Kidney (tissue), 14 donors: ENCODE measurements around the gene PCNA. TPM values are rescaled to one million over a fixed set of nuclear protein-coding genes. Genes with fewer than 3 reads are reported as not detected.

ENCODE experiments used
- DNase-seq, 5 donors: peaks; one replicate each; pipeline ENCODE4 v3.0.0-alpha.2; 2013 to 2020
- FAIRE-seq: peaks from 2 replicates; lab custom pipeline; 2012; peaks lifted over from hg19 to GRCh38; lab: Jason Lieb, UNC
- H3K27ac ChIP-seq, 2 donors: one replicate each; pipeline ENCODE4 v1.7.0; 2013; ENCODE audit warnings: low read depth in 2 of 2, low read length in 2 of 2, inconsistent platforms in 1 of 2
- H3K27me3 ChIP-seq: one replicate; pipeline ENCODE4 v1.7.1; 2013; ENCODE audit warnings: low read length, inconsistent platforms; ENCODE audit not compliant: control insufficient read depth, insufficient read depth
- H3K36me3 ChIP-seq, 3 donors: one replicate each; pipeline versions ENCODE4 v1.7.0 to v1.7.1; 2013; ENCODE audit warnings: low read length in 3 of 3, control low read depth in 1 of 3, inconsistent platforms in 1 of 3; ENCODE audit not compliant: insufficient read depth in 3 of 3, control insufficient read depth in 2 of 3
- H3K4me1 ChIP-seq, 3 donors: one replicate each; pipeline versions ENCODE4 v1.7.0 to v1.7.1; 2013; ENCODE audit warnings: low read length in 3 of 3, inconsistent platforms in 1 of 3, low read depth in 1 of 3; ENCODE audit not compliant: control insufficient read depth in 2 of 3, insufficient read depth in 2 of 3
- H3K4me3 ChIP-seq, 3 donors: one replicate each; pipeline versions ENCODE4 v1.7.0 to v1.8.1; 2013; ENCODE audit warnings: low read length in 3 of 3, control low read depth in 1 of 3, inconsistent platforms in 1 of 3
- H3K9ac ChIP-seq, 3 donors: one replicate each; pipeline versions ENCODE4 v1.7.0 to v1.7.1; 2013; ENCODE audit warnings: low read length in 3 of 3, control low read depth in 1 of 3, inconsistent platforms in 1 of 3
- H3K9me3 ChIP-seq, 3 donors: one replicate each; pipeline versions ENCODE4 v1.7.0 to v1.7.1; 2013; ENCODE audit warnings: low read length in 3 of 3, control low read depth in 1 of 3, inconsistent platforms in 1 of 3; ENCODE audit not compliant: control insufficient read depth in 2 of 3, insufficient read depth in 1 of 3
- CTCF ChIP-seq: IDR thresholded peaks from 3 replicates; pipeline ENCODE4 v1.5.1; 2012; ENCODE audit warnings: mild to moderate bottlenecking, moderate library complexity, borderline replicate concordance; ENCODE audit not compliant: insufficient read depth; ENCODE audit errors: extremely low read depth
- intact Hi-C: fragments of 100-400 bp; cut with DNase I; formaldehyde crosslinking; loops from one replicate; pipeline ENCODE4 v1.11.1; 2022
- polyA plus RNA-seq: library from polyadenylated mRNA; stranded (reverse); fragments of 350-450 nt; fragmentation: Illumina TruSeq; extraction: RNeasy Lipid Tissue Mini Kit (QIAGEN cat#74804); gene quantifications from one replicate; pipeline ENCODE4 v1.2.3, GENCODE V29; 2014; ENCODE audit warnings: low read depth, low replicate concordance; ENCODE audit not compliant: insufficient read depth
- total RNA-seq: library from RNA; stranded (reverse); fragmentation: NEBNext Ultra II Directional; extraction: Animal tissue kit (Norgen Biotek cat#: 25700); gene quantifications from one replicate; pipeline ENCODE4 v1.2.1, GENCODE V29; 2021
- donor health status: control.
- donor health status: control.
- donor health status: control.
- donor health status: control.
- donor health status: control.
- donor health status: DM: yes; HTN: yes; CAD: no.
- donor health status: Normal renal cell carcinoma (clear cell type).

Gene PCNA
- total and polyA plus RNA-seq, 2 donors from 2014 or later = 46.4 to 48.2 TPM

GRCh38 chr20:5114403-5114802 lies 5.4 kb downstream of the PCNA start:
- no peak overlapping the region for H3K4me3 ChIP-seq
- H3K27ac ChIP-seq = no peak overlapping the region
- FAIRE-seq = no peak
- no peaks in the 10 kb centered on the region for H3K27me3 ChIP-seq
- no peaks in the 10 kb centered on the region for H3K9me3 ChIP-seq
- H3K9ac ChIP-seq = no peak overlapping the region
- H3K36me3 ChIP-seq = peaks cover 8 to 31% (median 13%) of the 10 kb centered on the region in 3 donors
- peaks cover 0 to 14% (median 9%) of the 10 kb centered on the region in 3 donors for H3K4me1 ChIP-seq
- intact Hi-C loops = no loop called here
- TF ChIP-seq CTCF = no peak
- DNase-seq = no peak

GRCh38 chr20:5113615-5113986 lies 6.2 kb downstream of the PCNA start:
- Histone ChIP-seq H3K36me3 (peaks cover 8 to 31% (median 14%) of the 10 kb centered on the region in 3 donors), H3K9ac (peak overlapping the region in 2 of 3 donors; percentile 54 to 99), H3K27ac (peak overlapping the region; percentile 90 to 94), H3K9me3 (no peaks in the 10 kb centered on the region), H3K4me3 (peak overlapping the region; percentile 89 to 100 (median 95)), H3K4me1 (peaks cover 0 to 8% (median 4%) of the 10 kb centered on the region in 3 donors), H3K27me3 (no peaks in the 10 kb centered on the region)
- FAIRE-seq = no peak
- intact Hi-C loops = no loop called here
- no peak for DNase-seq
- TF ChIP-seq CTCF = no peak

- Histone ChIP-seq H3K27ac (no peak overlapping the region), H3K4me1 (peaks cover 0 to 4% (median 0%) of the 10 kb centered on the region in 3 donors), H3K9me3 (no peaks in the 10 kb centered on the region), H3K27me3 (no peaks in the 10 kb centered on the region), H3K36me3 (peaks cover 5 to 20% (median 6%) of the 10 kb centered on the region in 3 donors), H3K9ac (no peak overlapping the region), H3K4me3 (no peak overlapping the region)
- FAIRE-seq = no peak
- no peak for TF ChIP-seq CTCF
- DNase-seq = no peak
- intact Hi-C loops = no loop called here
These were observed 10.5 kb downstream of the PCNA start for GRCh38 chr20:5109276-5109675.

- intact Hi-C loops = no loop called here
- Histone ChIP-seq H3K9ac (no peak overlapping the region), H3K4me1 (no peaks in the 10 kb centered on the region), H3K36me3 (peaks cover 8 to 25% (median 18%) of the 10 kb centered on the region in 3 donors), H3K4me3 (no peak overlapping the region), H3K27me3 (no peaks in the 10 kb centered on the region), H3K27ac (no peak overlapping the region), H3K9me3 (no peaks in the 10 kb centered on the region)
- DNase-seq = no peak
- no peak for FAIRE-seq
- TF ChIP-seq CTCF = no peak
These were observed 15.3 kb downstream of the PCNA start for GRCh38 chr20:5104479-5104878.
